ENCODE results near the gene SOX10.

DNA sequence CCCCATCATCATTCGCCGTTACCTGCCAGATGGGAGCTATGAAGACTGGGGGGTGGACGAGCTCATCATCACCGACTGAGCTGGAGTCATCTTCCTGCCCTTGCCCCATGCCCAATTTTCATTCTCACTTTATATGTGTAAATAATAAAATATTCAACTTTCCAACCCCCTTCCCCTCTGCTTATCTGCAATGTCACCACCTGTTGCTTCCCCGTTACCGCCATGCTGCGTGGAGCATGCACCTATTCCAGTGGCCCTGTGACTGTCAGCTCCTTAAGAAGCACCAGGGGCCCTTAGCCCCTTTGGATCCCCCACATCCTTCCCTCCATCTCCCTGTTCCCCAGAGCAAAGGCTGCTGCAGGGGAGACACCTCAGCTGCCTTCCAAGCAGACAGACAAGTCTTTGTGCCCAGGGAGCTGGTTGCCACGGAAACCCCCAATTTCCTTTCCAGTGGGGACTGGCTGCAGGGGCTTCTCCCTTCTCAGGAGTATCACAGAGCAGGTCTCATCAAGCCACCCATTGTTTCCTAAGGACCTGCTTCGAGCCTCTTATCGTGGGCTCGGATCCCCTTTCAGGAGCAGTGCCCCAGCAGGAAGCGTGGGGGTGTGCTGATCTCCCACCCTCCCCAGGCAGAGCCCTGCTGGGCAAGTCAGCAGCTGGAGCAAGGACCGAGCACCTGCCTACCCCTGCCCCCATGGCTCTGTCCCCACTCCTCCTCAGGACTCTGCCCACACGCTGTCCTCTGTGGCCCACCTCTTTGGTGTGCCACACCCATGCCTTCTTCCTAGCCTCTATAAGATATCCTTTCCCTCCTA is 16.5 kb downstream of the SOX10 start:
- TF ChIP-seq POLR2AphosphoS5 (IDR thresholded peaks at IDR 0.05; ENCODE audit: low read depth, low read length) (no peak), POLR2A (IDR thresholded peaks at IDR 0.05; ENCODE audit: low read depth, low read length) (no peak)
